Measurements from ENCODE around the gene DCHS1. TPM values are rescaled to one million over a fixed set of nuclear protein-coding genes. Genes with fewer than 3 reads are reported as not detected.

The DCHS1 gene
- total and polyA plus RNA-seq, 4 donors, result 0.68 to 8.9 (median 5.8) TPM

DNA sequence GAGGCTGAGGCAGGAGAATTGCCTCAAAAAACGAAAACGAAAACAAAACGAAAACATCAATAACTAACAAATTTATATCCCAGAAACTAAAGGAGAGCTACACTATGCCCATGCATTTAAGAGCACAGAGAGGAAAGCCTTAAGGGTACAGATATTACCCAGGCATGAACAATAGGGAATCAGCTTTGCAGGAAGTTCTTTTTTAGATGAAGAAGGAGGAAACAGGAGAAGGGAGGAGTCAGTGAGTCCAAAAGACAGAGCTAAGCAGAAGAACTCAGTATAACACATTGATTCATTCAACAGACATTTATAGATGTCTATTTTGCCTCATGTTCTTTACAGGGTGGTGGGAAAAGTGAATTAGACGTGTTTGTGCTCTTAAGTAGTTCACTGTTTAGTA is 19.3 kb upstream of the DCHS1 start:
- TF ChIP-seq, protein P1, sequence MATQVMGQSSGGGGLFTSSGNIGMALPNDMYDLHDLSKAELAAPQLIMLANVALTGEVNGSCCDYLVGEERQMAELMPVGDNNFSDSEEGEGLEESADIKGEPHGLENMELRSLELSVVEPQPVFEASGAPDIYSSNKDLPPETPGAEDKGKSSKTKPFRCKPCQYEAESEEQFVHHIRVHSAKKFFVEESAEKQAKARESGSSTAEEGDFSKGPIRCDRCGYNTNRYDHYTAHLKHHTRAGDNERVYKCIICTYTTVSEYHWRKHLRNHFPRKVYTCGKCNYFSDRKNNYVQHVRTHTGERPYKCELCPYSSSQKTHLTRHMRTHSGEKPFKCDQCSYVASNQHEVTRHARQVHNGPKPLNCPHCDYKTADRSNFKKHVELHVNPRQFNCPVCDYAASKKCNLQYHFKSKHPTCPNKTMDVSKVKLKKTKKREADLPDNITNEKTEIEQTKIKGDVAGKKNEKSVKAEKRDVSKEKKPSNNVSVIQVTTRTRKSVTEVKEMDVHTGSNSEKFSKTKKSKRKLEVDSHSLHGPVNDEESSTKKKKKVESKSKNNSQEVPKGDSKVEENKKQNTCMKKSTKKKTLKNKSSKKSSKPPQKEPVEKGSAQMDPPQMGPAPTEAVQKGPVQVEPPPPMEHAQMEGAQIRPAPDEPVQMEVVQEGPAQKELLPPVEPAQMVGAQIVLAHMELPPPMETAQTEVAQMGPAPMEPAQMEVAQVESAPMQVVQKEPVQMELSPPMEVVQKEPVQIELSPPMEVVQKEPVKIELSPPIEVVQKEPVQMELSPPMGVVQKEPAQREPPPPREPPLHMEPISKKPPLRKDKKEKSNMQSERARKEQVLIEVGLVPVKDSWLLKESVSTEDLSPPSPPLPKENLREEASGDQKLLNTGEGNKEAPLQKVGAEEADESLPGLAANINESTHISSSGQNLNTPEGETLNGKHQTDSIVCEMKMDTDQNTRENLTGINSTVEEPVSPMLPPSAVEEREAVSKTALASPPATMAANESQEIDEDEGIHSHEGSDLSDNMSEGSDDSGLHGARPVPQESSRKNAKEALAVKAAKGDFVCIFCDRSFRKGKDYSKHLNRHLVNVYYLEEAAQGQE (IDR thresholded peaks at IDR 0.05), result no peak
- no peak overlapping the region for H3K27ac ChIP-seq (ENCODE audit: low read depth in 1 of 2, low read length in 2 of 2)
- DNase-seq (ENCODE audit: low spot score), result no peak
- no peaks in the 10 kb centered on the region for H3K9me3 ChIP-seq (ENCODE audit: control insufficient read depth in 4 of 4, low read length in 3 of 4)
- no peaks in the 10 kb centered on the region for H3K27me3 ChIP-seq (ENCODE audit: control insufficient read depth in 4 of 4, insufficient read depth in 4 of 4, low read length in 3 of 4)
- H3K4me1 ChIP-seq (ENCODE audit: control insufficient read depth in 4 of 4, insufficient read depth in 4 of 4, low read length in 3 of 4), result peaks cover 0 to 2% (median 0%) of the 10 kb centered on the region in 4 donors
- no peak overlapping the region for H3K4me3 ChIP-seq (ENCODE audit: low read depth in 1 of 3, low read length in 3 of 3)
- 85% methylated on average over 4 of the region's 4 CpGs for WGBS
- no peak overlapping the region for H3K9ac ChIP-seq (ENCODE audit: low read depth in 1 of 2, low read length in 2 of 2)
- H3K36me3 ChIP-seq (ENCODE audit: control insufficient read depth in 4 of 4, insufficient read depth in 3 of 4, low read depth in 1 of 4, low read length in 3 of 4), result no peaks in the 10 kb centered on the region

DNA sequence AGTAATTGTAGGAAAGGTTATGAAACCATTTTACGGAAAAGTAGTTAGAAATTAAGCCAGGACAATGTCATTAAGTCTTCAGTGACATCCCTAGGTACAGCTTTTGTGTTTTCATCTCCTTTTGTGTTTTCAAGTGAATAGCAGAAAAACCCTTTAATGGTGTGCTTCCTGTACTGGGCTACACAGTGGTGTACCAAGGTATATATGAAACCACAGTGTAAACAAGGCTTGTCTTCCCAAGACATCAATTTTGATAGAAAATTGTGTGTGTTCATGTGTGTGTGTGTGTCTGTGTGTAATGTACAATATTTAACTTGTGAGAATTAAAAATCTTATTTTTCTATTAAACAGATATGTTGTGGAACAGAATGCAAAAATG is 18.6 kb upstream of the DCHS1 start:
- Histone ChIP-seq H3K4me1 (ENCODE audit: control insufficient read depth in 4 of 4, insufficient read depth in 4 of 4, low read length in 3 of 4) (peaks cover 0 to 2% (median 0%) of the 10 kb centered on the region in 4 donors), H3K27ac (ENCODE audit: low read depth in 1 of 2, low read length in 2 of 2) (no peak overlapping the region), H3K27me3 (ENCODE audit: control insufficient read depth in 4 of 4, insufficient read depth in 4 of 4, low read length in 3 of 4) (no peaks in the 10 kb centered on the region), H3K36me3 (ENCODE audit: control insufficient read depth in 4 of 4, insufficient read depth in 3 of 4, low read depth in 1 of 4, low read length in 3 of 4) (no peaks in the 10 kb centered on the region), H3K9me3 (ENCODE audit: control insufficient read depth in 4 of 4, low read length in 3 of 4) (no peaks in the 10 kb centered on the region), H3K4me3 (ENCODE audit: low read depth in 1 of 3, low read length in 3 of 3) (no peak overlapping the region), H3K9ac (ENCODE audit: low read depth in 1 of 2, low read length in 2 of 2) (no peak overlapping the region)
- DNase-seq (ENCODE audit: low spot score), result no peak
- no peak for TF ChIP-seq GABPA (IDR thresholded peaks at IDR 0.05 in 1 of 2, conservative IDR thresholded peaks at IDR 0.05 in 1 of 2)
- no peak for TF ChIP-seq EGR1 (IDR thresholded peaks at IDR 0.05; ENCODE audit: low read depth in 2 of 2)
- TF ChIP-seq, protein P1 (IDR thresholded peaks at IDR 0.05), result no peak
- TF ChIP-seq HNF4A (conservative IDR thresholded peaks at IDR 0.05), result no peak
- no peak for TF ChIP-seq RAD21 (IDR thresholded peaks at IDR 0.05)
- TF ChIP-seq, protein P2, sequence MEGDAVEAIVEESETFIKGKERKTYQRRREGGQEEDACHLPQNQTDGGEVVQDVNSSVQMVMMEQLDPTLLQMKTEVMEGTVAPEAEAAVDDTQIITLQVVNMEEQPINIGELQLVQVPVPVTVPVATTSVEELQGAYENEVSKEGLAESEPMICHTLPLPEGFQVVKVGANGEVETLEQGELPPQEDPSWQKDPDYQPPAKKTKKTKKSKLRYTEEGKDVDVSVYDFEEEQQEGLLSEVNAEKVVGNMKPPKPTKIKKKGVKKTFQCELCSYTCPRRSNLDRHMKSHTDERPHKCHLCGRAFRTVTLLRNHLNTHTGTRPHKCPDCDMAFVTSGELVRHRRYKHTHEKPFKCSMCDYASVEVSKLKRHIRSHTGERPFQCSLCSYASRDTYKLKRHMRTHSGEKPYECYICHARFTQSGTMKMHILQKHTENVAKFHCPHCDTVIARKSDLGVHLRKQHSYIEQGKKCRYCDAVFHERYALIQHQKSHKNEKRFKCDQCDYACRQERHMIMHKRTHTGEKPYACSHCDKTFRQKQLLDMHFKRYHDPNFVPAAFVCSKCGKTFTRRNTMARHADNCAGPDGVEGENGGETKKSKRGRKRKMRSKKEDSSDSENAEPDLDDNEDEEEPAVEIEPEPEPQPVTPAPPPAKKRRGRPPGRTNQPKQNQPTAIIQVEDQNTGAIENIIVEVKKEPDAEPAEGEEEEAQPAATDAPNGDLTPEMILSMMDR (IDR thresholded peaks at IDR 0.05; ENCODE audit: low read depth, low read length, missing input control), result no peak
- no peak for TF ChIP-seq SP1 (IDR thresholded peaks at IDR 0.05)
- TF ChIP-seq, protein P3, sequence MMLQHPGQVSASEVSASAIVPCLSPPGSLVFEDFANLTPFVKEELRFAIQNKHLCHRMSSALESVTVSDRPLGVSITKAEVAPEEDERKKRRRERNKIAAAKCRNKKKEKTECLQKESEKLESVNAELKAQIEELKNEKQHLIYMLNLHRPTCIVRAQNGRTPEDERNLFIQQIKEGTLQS (IDR thresholded peaks at IDR 0.05), result no peak
- TF ChIP-seq, protein P4, sequence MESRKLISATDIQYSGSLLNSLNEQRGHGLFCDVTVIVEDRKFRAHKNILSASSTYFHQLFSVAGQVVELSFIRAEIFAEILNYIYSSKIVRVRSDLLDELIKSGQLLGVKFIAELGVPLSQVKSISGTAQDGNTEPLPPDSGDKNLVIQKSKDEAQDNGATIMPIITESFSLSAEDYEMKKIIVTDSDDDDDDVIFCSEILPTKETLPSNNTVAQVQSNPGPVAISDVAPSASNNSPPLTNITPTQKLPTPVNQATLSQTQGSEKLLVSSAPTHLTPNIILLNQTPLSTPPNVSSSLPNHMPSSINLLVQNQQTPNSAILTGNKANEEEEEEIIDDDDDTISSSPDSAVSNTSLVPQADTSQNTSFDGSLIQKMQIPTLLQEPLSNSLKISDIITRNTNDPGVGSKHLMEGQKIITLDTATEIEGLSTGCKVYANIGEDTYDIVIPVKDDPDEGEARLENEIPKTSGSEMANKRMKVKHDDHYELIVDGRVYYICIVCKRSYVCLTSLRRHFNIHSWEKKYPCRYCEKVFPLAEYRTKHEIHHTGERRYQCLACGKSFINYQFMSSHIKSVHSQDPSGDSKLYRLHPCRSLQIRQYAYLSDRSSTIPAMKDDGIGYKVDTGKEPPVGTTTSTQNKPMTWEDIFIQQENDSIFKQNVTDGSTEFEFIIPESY (IDR thresholded peaks at IDR 0.05), result no peak
- no peak for TF ChIP-seq JUND (IDR thresholded peaks at IDR 0.05)
- no peak for TF ChIP-seq RXRA (IDR thresholded peaks at IDR 0.05)
- TF ChIP-seq, protein P5, sequence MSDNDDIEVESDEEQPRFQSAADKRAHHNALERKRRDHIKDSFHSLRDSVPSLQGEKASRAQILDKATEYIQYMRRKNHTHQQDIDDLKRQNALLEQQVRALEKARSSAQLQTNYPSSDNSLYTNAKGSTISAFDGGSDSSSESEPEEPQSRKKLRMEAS (IDR thresholded peaks at IDR 0.05), result no peak
- no peak for TF ChIP-seq FOXA1 (IDR thresholded peaks at IDR 0.05)
- no peak for TF ChIP-seq TAF1 (conservative IDR thresholded peaks at IDR 0.05)
- no peak for TF ChIP-seq NR2F2 (IDR thresholded peaks at IDR 0.05)
- no peak for TF ChIP-seq FOXA2 (IDR thresholded peaks at IDR 0.05)
- 90% methylated on average over 1 of the region's 1 CpG for WGBS
